Measurements from ENCODE around the gene HEPACAM.

The HEPACAM gene

GRCh38 chr11:124915541-124916369 is 20.1 kb downstream of the HEPACAM start:
- no peak for DNase-seq (ENCODE audit: insufficient read length, low spot score)
- TF ChIP-seq POLR2AphosphoS5 (IDR thresholded peaks at IDR 0.05; ENCODE audit: low read depth, low read length) (no peak), PAX5 (IDR thresholded peaks at IDR 0.05; ENCODE audit: insufficient read depth, low read length, severe bottlenecking) (no peak), SPI1 (IDR thresholded peaks at IDR 0.05; ENCODE audit: low read depth, low read length) (no peak), POU2F2 (IDR thresholded peaks at IDR 0.05; ENCODE audit: low read depth, low read length) (no peak), TAF1 (IDR thresholded peaks at IDR 0.05; ENCODE audit: low read depth, low read length) (no peak), POLR2A (IDR thresholded peaks at IDR 0.05; ENCODE audit: low read depth, low read length) (no peak)
- FAIRE-seq, result no peak

DNA sequence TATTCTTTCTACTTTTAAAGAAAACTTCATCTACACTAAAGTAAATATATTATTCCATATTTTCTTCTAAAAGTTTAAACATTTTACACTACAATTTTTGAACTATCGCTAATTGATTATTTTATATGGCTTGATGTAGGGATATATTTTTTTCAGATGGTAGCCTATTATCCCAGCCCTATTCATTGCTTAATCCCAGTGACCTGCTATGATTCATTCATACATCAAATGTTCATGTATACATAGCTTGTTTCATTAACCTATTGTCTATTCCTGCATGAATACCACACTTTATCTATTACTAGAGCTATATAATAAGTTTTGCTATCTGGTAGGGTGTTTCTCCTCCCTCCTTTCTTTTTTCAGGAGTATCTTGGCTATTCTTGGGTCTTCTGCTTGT is 33.2 kb downstream of the HEPACAM start:
- no peak for DNase-seq (ENCODE audit: insufficient read length, low spot score)
- no peak for FAIRE-seq
- TF ChIP-seq POLR2AphosphoS5 (IDR thresholded peaks at IDR 0.05; ENCODE audit: low read depth, low read length) (no peak), PAX5 (IDR thresholded peaks at IDR 0.05; ENCODE audit: insufficient read depth, low read length, severe bottlenecking) (no peak), SPI1 (IDR thresholded peaks at IDR 0.05; ENCODE audit: low read depth, low read length) (no peak), TAF1 (IDR thresholded peaks at IDR 0.05; ENCODE audit: low read depth, low read length) (no peak), POLR2A (IDR thresholded peaks at IDR 0.05; ENCODE audit: low read depth, low read length) (no peak)

GRCh38 chr11:124900464-124900863 is 35.4 kb downstream of the HEPACAM start:
- TF ChIP-seq POLR2AphosphoS5 (IDR thresholded peaks at IDR 0.05; ENCODE audit: low read depth, low read length), result no peak
- no peak for TF ChIP-seq PAX5 (IDR thresholded peaks at IDR 0.05; ENCODE audit: insufficient read depth, low read length, severe bottlenecking)
- TF ChIP-seq SPI1 (IDR thresholded peaks at IDR 0.05; ENCODE audit: low read depth, low read length), result no peak
- TF ChIP-seq TAF1 (IDR thresholded peaks at IDR 0.05; ENCODE audit: low read depth, low read length), result no peak
- TF ChIP-seq POU2F2 (IDR thresholded peaks at IDR 0.05; ENCODE audit: low read depth, low read length), result no peak
- TF ChIP-seq POLR2A (IDR thresholded peaks at IDR 0.05; ENCODE audit: low read depth, low read length), result no peak
- FAIRE-seq (no peak), DNase-seq (ENCODE audit: insufficient read length, low spot score) (no peak)

DNA sequence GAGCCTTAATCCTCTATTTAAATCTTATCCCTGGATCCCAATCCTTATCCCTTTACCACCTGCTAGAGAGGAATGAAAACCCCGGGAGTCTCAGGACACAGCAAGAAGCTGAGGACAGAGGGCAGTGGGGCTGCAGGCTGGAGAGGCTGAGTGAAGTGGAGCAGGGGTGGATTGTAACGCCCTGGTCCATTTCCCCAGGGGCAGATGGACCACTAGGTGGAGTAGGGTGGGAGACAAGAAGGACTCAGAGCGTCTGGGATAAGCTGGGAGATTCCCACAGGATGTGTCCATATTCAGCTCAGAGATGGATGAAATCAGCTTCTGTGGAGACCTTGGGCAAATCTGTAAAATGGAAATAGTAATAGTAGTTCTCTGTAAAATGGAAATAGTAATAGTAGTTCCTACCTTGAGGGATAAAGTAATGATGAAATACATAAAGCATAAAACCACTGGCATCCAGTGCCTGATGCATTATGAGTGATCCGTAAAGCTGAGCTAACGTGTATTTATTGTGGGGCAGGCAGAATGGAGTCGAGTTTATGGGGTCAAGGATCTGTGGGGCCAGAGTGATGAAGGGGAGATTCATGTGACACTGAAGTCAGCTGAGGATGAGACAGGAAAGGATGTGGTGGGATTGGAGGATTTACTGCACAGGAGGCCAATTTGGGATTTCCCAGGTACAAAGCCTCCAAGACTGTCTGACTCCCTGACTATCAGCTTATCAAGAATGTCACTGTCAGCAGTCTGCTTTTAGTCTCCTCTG is 36.3 kb downstream of the HEPACAM start:
- FAIRE-seq, result no peak
- TF ChIP-seq POU2F2 (IDR thresholded peaks at IDR 0.05; ENCODE audit: low read depth, low read length) (no peak), POLR2A (IDR thresholded peaks at IDR 0.05; ENCODE audit: low read depth, low read length) (no peak), PAX5 (IDR thresholded peaks at IDR 0.05; ENCODE audit: insufficient read depth, low read length, severe bottlenecking) (no peak), POLR2AphosphoS5 (IDR thresholded peaks at IDR 0.05; ENCODE audit: low read depth, low read length) (no peak), TAF1 (IDR thresholded peaks at IDR 0.05; ENCODE audit: low read depth, low read length) (no peak), SPI1 (IDR thresholded peaks at IDR 0.05; ENCODE audit: low read depth, low read length) (no peak)
- DNase-seq (ENCODE audit: insufficient read length, low spot score), result no peak

DNA sequence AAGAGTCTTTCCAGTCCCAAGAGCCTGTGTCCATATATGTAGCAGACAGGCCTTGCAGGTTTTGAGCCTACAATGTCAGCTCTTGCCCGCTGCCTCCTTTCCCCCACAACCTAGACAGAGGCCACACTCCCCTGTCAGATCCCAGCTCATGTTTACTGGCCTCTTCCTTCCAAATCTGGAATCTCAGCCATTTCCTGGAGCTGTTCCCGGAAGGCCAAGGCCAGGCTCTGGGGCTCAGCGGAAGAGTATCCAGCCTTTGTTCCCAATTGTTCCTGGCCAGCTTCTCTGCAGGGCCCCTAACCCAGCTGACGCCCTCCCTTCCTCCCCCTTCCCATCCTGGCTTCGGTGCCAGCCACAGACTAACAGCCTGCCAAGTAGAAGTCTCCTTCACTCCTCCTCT is 37.1 kb downstream of the HEPACAM start:
- FAIRE-seq, result no peak
- no peak for DNase-seq (ENCODE audit: insufficient read length, low spot score)

DNA sequence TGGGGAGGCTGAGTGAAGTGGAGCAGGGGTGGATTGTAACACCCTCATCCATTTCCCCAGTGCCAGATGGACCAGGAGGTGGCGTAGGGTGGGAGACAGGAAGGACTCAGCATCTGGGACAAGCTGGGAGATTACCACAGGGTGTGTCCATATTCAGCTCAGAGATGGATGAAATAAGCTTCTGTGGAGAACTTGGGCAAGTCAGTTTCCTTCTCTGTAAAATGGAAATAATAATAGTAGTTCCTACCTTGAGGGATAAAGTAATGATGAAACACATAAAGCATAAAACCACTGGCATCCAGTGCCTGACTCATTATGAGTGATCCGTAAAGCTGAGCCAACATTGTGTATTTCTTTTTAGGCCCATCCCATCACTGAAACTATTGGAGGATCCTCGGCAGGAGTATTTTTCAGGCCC is 37.6 kb downstream of the HEPACAM start:
- DNase-seq (ENCODE audit: insufficient read length, low spot score), result no peak
- FAIRE-seq, result no peak
- no peak for TF ChIP-seq PAX5 (IDR thresholded peaks at IDR 0.05; ENCODE audit: insufficient read depth, low read length, severe bottlenecking)
- TF ChIP-seq SPI1 (IDR thresholded peaks at IDR 0.05; ENCODE audit: low read depth, low read length), result no peak
- TF ChIP-seq POU2F2 (IDR thresholded peaks at IDR 0.05; ENCODE audit: low read depth, low read length), result no peak
- TF ChIP-seq POLR2A (IDR thresholded peaks at IDR 0.05; ENCODE audit: low read depth, low read length), result no peak
- TF ChIP-seq POLR2AphosphoS5 (IDR thresholded peaks at IDR 0.05; ENCODE audit: low read depth, low read length), result no peak

More for the DNA sequence above, 37.1 kb downstream of the HEPACAM start:
- no peak for TF ChIP-seq SPI1 (IDR thresholded peaks at IDR 0.05; ENCODE audit: low read depth, low read length)
- TF ChIP-seq TAF1 (IDR thresholded peaks at IDR 0.05; ENCODE audit: low read depth, low read length), result no peak
- TF ChIP-seq POLR2AphosphoS5 (IDR thresholded peaks at IDR 0.05; ENCODE audit: low read depth, low read length), result no peak
- no peak for TF ChIP-seq PAX5 (IDR thresholded peaks at IDR 0.05; ENCODE audit: insufficient read depth, low read length, severe bottlenecking)
- TF ChIP-seq POU2F2 (IDR thresholded peaks at IDR 0.05; ENCODE audit: low read depth, low read length), result no peak
- TF ChIP-seq POLR2A (IDR thresholded peaks at IDR 0.05; ENCODE audit: low read depth, low read length), result no peak

DNA sequence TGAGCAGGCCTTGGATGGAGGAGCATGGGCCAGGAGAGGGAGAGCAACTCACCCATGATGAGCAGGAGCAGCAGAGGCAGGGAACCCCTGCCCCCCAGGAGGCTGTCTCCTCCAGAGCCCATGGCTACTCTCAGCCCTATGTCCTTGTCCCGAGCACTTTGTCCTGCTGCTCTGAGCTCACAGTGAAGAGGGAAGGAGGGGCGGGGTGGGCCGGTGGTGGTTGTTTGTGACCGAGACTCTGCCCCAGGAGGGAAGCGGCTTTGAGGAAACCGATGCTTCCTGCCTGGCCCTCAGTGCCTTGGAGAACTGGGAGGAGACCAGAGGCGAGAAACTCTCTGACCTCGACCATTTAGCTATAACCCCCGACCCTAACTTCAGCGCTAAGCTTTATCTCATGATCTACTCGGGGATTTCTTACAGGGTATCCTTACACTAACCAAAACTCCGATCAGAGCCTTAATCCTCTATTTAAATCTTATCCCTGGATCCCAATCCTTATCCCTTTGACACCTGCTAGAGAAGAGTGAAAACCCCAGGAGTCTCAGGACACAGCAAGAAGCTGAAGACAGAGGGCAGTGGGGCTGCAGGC is 38.1 kb downstream of the HEPACAM start, which contains the start of gene ROBO4:
ROBO4 (minus strand) TSS at position 192 of the 589 bp plus-strand sequence; CDS start at position 122, 70 bp downstream.
- DNase-seq (ENCODE audit: insufficient read length, low spot score) (no peak), FAIRE-seq (no peak)
- no peak for TF ChIP-seq POU2F2 (IDR thresholded peaks at IDR 0.05; ENCODE audit: low read depth, low read length)
- no peak for TF ChIP-seq POLR2A (IDR thresholded peaks at IDR 0.05; ENCODE audit: low read depth, low read length)

DNA sequence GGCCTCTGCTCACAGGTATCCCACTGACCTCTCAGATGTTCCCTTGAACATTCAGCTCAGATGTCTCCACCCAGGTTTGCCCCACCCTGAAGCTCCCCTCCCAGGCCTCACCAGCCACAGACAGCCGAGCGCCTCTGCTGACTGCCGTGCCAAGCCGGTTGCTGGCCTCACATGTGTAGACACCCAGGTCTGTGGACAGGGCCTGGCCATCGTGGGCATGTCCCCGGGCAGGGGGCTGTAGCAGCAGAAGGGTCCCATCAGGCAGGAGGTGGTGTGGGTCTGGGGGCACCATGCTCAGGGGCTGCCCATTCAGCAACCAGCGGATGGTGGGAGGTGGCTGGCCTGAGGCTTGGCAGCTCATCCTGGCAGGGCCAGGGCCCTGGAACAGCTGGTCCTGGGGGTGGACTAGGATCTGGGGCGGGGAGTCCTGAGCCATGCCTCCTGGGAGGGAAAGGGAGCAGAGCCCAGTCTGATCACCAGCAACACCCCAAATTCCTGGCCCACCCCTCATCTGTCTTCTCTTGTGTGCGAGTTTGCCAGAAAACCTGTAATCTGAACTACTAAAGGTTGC is 38.9 kb downstream of the HEPACAM start:
- TF ChIP-seq PAX5 (IDR thresholded peaks at IDR 0.05; ENCODE audit: insufficient read depth, low read length, severe bottlenecking) (no peak), TAF1 (IDR thresholded peaks at IDR 0.05; ENCODE audit: low read depth, low read length) (no peak), POU2F2 (IDR thresholded peaks at IDR 0.05; ENCODE audit: low read depth, low read length) (no peak), POLR2AphosphoS5 (IDR thresholded peaks at IDR 0.05; ENCODE audit: low read depth, low read length) (no peak), SPI1 (IDR thresholded peaks at IDR 0.05; ENCODE audit: low read depth, low read length) (no peak), POLR2A (IDR thresholded peaks at IDR 0.05; ENCODE audit: low read depth, low read length) (no peak)
- no peak for FAIRE-seq
- no peak for DNase-seq (ENCODE audit: insufficient read length, low spot score)

All from GM12891 (cell line).